ENCODE data around the gene FRMD1. TPM values are rescaled to one million over a fixed set of nuclear protein-coding genes. Genes with fewer than 3 reads are reported as not detected.

Gene FRMD1
- total RNA-seq, 2 experiments from 2014 or later = not detected

DNA sequence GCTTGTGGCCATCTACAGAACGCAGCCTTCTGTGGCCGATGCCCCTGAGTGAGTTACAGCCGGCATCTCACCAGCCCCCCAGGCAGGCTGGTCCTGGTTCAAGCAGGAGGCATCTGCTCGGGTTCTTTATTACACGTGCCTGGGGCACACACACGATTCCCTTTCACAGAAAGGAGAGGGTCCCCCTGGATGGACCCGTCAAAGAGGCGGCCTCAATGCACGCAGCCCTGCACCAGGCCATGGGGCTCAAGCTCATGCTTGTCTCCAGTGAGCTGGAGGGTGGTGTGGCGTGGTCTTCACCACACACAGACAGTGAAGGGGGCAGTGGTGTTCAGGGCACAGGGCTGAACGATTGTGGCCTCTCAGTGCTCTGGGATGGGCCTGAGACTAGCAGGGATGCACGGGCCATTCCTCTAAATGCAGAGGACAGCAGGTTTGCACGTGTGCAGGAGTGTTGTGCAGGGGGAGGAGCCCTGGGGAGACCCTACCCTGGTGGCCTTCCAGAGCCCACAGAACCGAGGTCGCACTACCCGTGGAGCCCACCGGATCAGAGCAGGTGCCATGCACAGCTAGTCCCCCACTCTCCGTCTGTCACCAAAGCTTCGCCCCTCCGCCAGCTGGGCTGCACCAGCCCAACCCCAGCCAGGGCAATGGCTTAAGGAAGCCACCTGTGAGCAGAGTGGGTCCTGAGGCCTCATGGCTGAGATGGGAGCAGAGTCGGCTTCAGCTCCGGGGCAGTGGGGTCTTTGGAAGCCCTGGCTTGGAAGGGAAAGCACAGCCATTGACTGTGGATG, 23.1 kb downstream of the FRMD1 start:
- no peaks in the 10 kb centered on the region for H3K9me3 Mint-ChIP-seq
- DNase-seq = no peak
- CTCF ChIA-PET = no interaction called here
- H3K36me3 Mint-ChIP-seq (ENCODE audit: low read depth) = no peaks in the 10 kb centered on the region
- no peaks in the 10 kb centered on the region for H3K27me3 Mint-ChIP-seq
- H3K27ac Mint-ChIP-seq = no peak overlapping the region
- H3K4me1 Mint-ChIP-seq = no peaks in the 10 kb centered on the region
- no peak overlapping the region for H3K4me3 Mint-ChIP-seq
- POLR2A ChIA-PET = no interaction called here

DNA sequence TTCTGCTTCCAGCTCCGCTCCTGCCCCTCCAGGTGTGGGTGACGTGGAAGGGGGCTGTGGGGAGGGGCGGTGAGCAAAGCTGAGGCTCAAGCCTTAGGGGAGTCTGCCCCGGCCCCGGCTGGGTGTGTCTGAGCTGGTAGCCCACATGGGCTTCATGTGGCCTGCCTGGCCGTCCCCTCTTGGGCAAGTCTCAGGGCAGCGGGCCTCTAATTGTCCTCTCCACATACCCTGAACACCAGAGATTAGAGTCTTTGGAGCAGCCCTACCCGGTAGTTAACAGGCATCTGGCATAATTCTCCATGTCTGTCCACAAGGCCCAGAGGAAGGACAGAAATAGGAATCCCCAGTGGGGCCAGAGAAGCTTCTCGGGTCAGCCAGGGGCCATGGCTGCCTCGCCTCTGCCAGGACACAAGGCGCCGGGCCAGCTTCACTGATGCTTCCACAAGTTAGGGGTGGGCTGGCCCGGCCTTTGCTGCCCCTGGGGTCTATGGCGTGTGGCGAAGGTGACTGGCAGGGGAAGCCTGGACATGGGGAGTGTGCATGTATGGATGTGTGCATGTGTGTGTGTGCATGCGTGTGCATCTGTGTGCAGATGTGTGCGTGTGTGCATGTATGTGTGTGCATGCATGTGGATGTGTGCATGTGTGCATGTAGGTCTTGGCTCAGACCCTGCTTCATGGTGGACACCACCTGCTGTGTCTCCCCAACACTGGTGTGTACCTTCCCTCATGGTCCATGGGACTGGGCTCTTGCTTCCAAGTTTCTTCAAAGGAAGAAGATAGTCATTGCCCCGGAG, 24.0 kb downstream of the FRMD1 start:
- H3K4me1 Mint-ChIP-seq = no peaks in the 10 kb centered on the region
- POLR2A ChIA-PET = no interaction called here
- H3K4me3 Mint-ChIP-seq = no peak overlapping the region
- H3K27ac Mint-ChIP-seq = no peak overlapping the region
- no peak for DNase-seq
- H3K27me3 Mint-ChIP-seq = no peaks in the 10 kb centered on the region
- H3K9me3 Mint-ChIP-seq = no peaks in the 10 kb centered on the region
- H3K36me3 Mint-ChIP-seq (ENCODE audit: low read depth) = no peaks in the 10 kb centered on the region
- CTCF ChIA-PET = no interaction called here

GRCh38 chr6:168053957-168054471, 25.0 kb downstream of the FRMD1 start:
- no peak for DNase-seq
- ChIA-PET POLR2A (no interaction called here), CTCF (no interaction called here)
- no peaks in the 10 kb centered on the region for H3K4me1 Mint-ChIP-seq
- H3K27me3 Mint-ChIP-seq = no peaks in the 10 kb centered on the region
- H3K9me3 Mint-ChIP-seq = no peaks in the 10 kb centered on the region
- no peak overlapping the region for H3K27ac Mint-ChIP-seq
- H3K36me3 Mint-ChIP-seq (ENCODE audit: low read depth) = no peaks in the 10 kb centered on the region
- H3K4me3 Mint-ChIP-seq = no peak overlapping the region

DNA sequence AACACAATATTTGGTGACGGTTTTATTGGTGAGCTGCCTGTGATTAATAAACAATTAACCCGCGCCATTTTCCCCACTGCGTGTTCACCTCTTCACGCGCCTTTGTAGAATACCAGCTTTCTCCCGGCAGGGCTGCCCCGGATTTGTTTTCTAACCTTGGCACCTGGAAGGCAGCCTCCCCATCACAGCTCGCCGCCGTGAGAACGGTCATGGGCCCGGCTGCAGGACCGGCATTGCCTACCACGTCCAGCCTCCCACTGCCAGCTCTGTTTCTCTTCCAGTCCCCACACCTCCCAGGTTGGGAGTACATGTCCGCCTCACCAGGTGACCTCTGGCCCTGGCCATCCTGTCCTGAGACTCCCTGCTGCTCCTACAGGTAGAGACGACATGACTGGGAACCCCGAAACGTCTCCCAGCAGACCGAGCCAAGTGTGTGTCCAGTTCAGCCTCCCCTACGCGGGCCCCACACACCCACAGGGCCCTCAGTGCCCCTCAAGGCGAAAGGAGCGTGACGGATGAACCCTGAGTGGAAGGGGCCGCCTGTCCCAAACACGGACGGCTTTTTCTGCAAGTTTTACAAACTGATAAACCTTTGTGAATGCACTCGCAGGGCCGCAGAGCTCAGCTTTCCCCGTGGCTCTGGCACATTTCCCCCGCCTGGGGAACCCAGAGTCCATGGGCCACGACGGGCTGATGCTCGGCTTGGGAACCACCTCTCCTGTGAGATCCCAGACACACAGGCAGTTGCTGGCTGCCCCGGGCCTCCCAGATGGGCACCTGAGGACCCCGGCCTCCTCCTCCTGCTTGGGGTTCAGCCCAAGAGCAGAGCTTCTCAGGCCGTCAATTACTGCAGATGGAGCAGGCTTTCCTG, 25.7 kb downstream of the FRMD1 start:
- no peaks in the 10 kb centered on the region for H3K36me3 Mint-ChIP-seq (ENCODE audit: low read depth)
- no peak overlapping the region for H3K4me3 Mint-ChIP-seq
- H3K27me3 Mint-ChIP-seq = no peaks in the 10 kb centered on the region
- no peak for DNase-seq
- H3K9me3 Mint-ChIP-seq = no peaks in the 10 kb centered on the region
- ChIA-PET CTCF (no interaction called here), POLR2A (no interaction called here)
- H3K27ac Mint-ChIP-seq = no peak overlapping the region
- no peaks in the 10 kb centered on the region for H3K4me1 Mint-ChIP-seq

- Mint-ChIP-seq H3K36me3 (ENCODE audit: low read depth) (no peaks in the 10 kb centered on the region), H3K27me3 (no peaks in the 10 kb centered on the region), H3K9me3 (no peaks in the 10 kb centered on the region), H3K27ac (no peak overlapping the region), H3K4me1 (no peaks in the 10 kb centered on the region), H3K4me3 (no peak overlapping the region)
- CTCF ChIA-PET = no interaction called here
- POLR2A ChIA-PET = no interaction called here
- no peak for DNase-seq
Measured at GRCh38 chr6:168052291-168052891, 26.6 kb downstream of the FRMD1 start.

- H3K27ac Mint-ChIP-seq = no peak overlapping the region
Measured at GRCh38 chr6:168051648-168052047, 27.4 kb downstream of the FRMD1 start.

GRCh38 chr6:168050881-168051586, 28.0 kb downstream of the FRMD1 start:
- CTCF ChIA-PET = no interaction called here
- no peak for DNase-seq
- POLR2A ChIA-PET = no interaction called here
- H3K4me1 Mint-ChIP-seq = no peaks in the 10 kb centered on the region
- no peak overlapping the region for H3K27ac Mint-ChIP-seq
- H3K36me3 Mint-ChIP-seq (ENCODE audit: low read depth) = no peaks in the 10 kb centered on the region
- H3K9me3 Mint-ChIP-seq = no peaks in the 10 kb centered on the region
- no peaks in the 10 kb centered on the region for H3K27me3 Mint-ChIP-seq
- H3K4me3 Mint-ChIP-seq = no peak overlapping the region

More at GRCh38 chr6:168051648-168052047, 27.4 kb downstream of the FRMD1 start:
- ChIA-PET POLR2A (no interaction called here), CTCF (no interaction called here)
- Mint-ChIP-seq H3K36me3 (ENCODE audit: low read depth) (no peaks in the 10 kb centered on the region), H3K4me1 (no peaks in the 10 kb centered on the region), H3K27me3 (no peaks in the 10 kb centered on the region), H3K9me3 (no peaks in the 10 kb centered on the region), H3K4me3 (no peak overlapping the region)
- no peak for DNase-seq

DNA sequence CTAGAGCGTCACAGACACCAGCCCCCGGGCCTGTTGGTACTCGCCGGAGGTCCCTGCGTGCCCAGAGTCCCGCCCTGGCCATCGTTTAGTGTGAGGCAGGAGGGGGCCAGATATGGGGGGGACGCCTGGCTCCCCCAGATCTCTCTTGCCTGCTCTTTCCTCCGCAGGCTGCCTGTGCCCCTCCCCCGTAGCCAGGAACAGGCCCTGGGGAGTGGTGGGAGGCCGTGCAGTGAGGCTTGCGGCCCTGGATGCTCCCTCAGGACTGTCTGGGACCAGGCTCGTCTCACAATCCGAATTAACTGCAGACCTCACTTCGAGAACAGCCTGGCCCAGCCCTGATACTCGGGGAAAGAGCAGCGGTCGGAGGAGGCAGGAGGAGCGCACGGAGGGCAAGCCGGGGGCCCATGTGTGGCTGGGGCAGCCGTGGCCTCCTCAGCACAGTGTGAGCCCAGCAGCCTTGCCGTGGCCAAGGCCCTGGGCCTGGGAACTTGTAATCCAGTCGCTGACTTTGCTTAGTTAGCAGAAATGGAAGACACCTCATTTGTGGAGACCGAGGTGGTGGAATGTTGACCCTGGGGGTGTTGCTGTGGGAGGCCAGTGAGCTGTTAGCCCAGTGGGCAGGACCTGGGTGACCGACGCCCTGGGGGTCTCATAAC, 28.7 kb downstream of the FRMD1 start:
- ChIA-PET POLR2A (no interaction called here), CTCF (no interaction called here)
- no peak overlapping the region for H3K27ac Mint-ChIP-seq
- DNase-seq = no peak
- H3K27me3 Mint-ChIP-seq = no peaks in the 10 kb centered on the region
- H3K36me3 Mint-ChIP-seq (ENCODE audit: low read depth) = no peaks in the 10 kb centered on the region
- H3K9me3 Mint-ChIP-seq = no peaks in the 10 kb centered on the region
- no peak overlapping the region for H3K4me3 Mint-ChIP-seq
- H3K4me1 Mint-ChIP-seq = no peaks in the 10 kb centered on the region

DNA sequence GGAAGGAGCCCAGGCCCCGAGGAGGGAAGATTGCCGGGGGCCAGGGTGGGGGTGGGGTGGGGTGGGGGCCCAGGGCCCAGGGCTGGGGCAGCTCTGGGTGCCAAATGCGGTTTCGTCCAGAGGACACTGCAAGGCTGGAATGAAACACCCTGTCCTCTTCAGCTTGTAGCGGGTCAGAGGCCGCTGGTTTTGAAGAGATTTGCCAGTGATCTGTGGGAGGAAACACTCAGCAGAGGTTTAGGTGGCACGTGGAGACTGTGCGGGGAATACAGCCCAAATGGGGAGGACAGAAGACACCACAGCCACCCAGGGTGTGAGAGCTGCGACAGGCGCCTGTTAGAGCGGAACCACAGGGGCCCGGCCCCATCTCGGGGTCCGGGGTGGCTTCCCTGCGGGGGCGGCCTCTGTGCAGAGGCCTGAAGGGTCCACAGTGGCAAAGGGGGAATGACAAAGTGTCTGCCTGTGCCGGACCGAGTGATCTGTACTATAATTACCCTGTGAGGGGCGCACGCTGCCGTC, 29.2 kb downstream of the FRMD1 start:
- ChIA-PET POLR2A (no interaction called here), CTCF (no interaction called here)
- no peaks in the 10 kb centered on the region for H3K4me1 Mint-ChIP-seq
- H3K4me3 Mint-ChIP-seq = no peak overlapping the region
- no peaks in the 10 kb centered on the region for H3K36me3 Mint-ChIP-seq (ENCODE audit: low read depth)
- no peak for DNase-seq
- no peak overlapping the region for H3K27ac Mint-ChIP-seq
- no peaks in the 10 kb centered on the region for H3K27me3 Mint-ChIP-seq
- H3K9me3 Mint-ChIP-seq = no peaks in the 10 kb centered on the region

GRCh38 chr6:168049277-168049676, 29.7 kb downstream of the FRMD1 start:
- CTCF ChIA-PET = no interaction called here
- H3K27me3 Mint-ChIP-seq = no peaks in the 10 kb centered on the region
- POLR2A ChIA-PET = no interaction called here

GRCh38 chr6:168048724-168049025, 30.3 kb downstream of the FRMD1 start:
- no peaks in the 10 kb centered on the region for H3K27me3 Mint-ChIP-seq
- no peaks in the 10 kb centered on the region for H3K9me3 Mint-ChIP-seq
- ChIA-PET CTCF (no interaction called here), POLR2A (no interaction called here)
- H3K4me3 Mint-ChIP-seq = no peak overlapping the region
- no peak overlapping the region for H3K27ac Mint-ChIP-seq
- H3K36me3 Mint-ChIP-seq (ENCODE audit: low read depth) = no peaks in the 10 kb centered on the region
- H3K4me1 Mint-ChIP-seq = no peaks in the 10 kb centered on the region
- no peak for DNase-seq

More at GRCh38 chr6:168049277-168049676, 29.7 kb downstream of the FRMD1 start:
- Mint-ChIP-seq H3K4me3 (no peak overlapping the region), H3K36me3 (ENCODE audit: low read depth) (no peaks in the 10 kb centered on the region), H3K4me1 (no peaks in the 10 kb centered on the region), H3K9me3 (no peaks in the 10 kb centered on the region), H3K27ac (no peak overlapping the region)
- no peak for DNase-seq

Data from activated CD4-positive, alpha-beta memory T cell treated with anti-CD3 and anti-CD28 coated beads, Interleukin-2, amount 10 ng/mL, durations not matched to agents 7 days and 5 days (primary cell).